ENCODE measurements around the gene HRH1.

The HRH1 gene

DNA sequence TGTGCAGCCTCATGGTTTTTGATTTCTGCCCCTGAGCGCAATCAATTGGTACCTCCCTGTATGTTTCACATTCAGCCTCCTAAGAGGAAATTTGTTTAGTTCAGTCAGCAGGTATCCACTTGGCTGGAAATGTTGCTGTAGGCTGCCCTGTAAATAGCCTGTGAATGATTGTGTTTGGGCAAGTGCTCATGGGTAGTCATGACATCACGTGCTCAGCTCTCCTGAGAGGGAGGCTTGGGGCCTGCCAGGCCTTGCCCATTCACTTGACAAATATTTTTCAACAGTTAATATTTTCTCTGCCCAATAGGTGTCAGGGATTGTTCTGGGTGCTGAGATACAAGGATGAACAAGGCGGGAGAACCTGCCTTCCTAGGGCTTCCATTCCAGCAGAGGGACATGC, 13.3 kb downstream of the HRH1 start:
- H3K4me3 ChIP-seq (ENCODE audit: low read depth, low read length), result no peak overlapping the region

DNA sequence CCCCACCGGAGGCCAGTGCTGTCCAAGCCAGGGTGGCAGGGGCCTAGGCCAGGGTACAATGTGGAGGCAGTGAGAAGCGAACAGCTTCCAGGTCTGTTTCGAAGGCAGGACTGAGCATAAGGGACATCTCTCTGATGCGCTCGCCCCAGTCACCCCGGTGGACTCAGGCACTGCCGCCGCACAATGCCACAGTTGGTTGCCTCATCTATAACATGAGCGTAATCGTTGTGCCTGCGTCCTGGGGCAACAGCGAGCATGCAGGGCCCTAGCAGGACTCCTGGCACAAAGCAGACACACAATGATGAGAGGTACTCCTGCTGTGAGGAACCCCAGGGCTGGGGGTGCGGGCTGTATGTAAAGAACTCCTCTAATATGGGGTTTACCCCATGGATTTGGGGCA, 14.1 kb downstream of the HRH1 start:
- no peak overlapping the region for H3K4me3 ChIP-seq (ENCODE audit: low read depth, low read length)
- TF ChIP-seq, protein P1, sequence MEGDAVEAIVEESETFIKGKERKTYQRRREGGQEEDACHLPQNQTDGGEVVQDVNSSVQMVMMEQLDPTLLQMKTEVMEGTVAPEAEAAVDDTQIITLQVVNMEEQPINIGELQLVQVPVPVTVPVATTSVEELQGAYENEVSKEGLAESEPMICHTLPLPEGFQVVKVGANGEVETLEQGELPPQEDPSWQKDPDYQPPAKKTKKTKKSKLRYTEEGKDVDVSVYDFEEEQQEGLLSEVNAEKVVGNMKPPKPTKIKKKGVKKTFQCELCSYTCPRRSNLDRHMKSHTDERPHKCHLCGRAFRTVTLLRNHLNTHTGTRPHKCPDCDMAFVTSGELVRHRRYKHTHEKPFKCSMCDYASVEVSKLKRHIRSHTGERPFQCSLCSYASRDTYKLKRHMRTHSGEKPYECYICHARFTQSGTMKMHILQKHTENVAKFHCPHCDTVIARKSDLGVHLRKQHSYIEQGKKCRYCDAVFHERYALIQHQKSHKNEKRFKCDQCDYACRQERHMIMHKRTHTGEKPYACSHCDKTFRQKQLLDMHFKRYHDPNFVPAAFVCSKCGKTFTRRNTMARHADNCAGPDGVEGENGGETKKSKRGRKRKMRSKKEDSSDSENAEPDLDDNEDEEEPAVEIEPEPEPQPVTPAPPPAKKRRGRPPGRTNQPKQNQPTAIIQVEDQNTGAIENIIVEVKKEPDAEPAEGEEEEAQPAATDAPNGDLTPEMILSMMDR (IDR thresholded peaks at IDR 0.05; ENCODE audit: borderline replicate concordance, insufficient read depth, low read depth, low read length), result no peak

More for the DNA sequence above, 13.3 kb downstream of the HRH1 start:
- TF ChIP-seq, protein P1 (IDR thresholded peaks at IDR 0.05; ENCODE audit: borderline replicate concordance, insufficient read depth, low read depth, low read length), result no peak

DNA sequence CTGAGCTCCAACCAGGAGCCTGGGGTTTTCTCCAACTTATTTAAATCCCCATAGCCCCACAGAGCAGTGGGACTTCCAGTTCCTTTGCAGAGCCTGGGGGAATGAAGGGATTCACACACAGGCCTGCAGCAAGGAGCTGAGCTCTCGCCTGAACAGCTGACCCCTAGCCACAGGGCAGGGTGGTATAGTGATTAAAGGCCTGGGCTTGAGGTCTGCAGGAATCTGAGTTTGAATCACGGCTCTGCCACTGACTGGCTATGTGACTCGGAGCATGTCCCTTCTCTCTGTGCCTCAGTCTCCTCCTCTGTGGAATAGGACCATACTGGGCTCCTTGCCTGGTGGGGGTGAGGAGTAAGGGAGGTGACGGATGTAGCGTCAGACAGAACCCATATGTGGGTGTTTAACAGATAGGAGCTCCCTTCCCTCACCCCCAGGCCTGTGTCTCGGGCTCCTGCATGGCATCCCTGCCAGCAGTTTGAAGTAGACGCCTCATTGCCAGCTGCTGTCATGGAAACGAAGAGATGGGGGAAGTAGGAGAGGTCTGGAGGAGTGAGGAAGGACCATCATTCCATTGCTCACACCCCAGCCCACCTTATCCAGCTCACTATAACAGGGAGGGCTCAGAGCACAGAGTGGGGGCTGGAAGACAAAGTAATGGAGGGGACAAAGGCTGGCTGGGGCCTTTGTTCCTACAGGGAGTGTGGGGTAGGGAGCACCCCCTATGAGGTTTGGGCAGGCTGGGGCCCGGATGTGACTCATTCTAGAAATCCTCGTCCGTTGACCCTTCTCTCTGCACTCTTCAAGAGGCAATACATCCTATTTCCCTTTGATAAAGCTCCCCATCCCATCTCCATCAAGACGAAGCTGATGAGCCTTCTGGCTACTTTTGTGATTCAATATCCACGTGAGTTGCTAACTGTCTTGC, 14.8 kb downstream of the HRH1 start:
- no peak overlapping the region for H3K4me3 ChIP-seq (ENCODE audit: low read depth, low read length)
- TF ChIP-seq, protein P1 (IDR thresholded peaks at IDR 0.05; ENCODE audit: borderline replicate concordance, insufficient read depth, low read depth, low read length), result no peak

DNA sequence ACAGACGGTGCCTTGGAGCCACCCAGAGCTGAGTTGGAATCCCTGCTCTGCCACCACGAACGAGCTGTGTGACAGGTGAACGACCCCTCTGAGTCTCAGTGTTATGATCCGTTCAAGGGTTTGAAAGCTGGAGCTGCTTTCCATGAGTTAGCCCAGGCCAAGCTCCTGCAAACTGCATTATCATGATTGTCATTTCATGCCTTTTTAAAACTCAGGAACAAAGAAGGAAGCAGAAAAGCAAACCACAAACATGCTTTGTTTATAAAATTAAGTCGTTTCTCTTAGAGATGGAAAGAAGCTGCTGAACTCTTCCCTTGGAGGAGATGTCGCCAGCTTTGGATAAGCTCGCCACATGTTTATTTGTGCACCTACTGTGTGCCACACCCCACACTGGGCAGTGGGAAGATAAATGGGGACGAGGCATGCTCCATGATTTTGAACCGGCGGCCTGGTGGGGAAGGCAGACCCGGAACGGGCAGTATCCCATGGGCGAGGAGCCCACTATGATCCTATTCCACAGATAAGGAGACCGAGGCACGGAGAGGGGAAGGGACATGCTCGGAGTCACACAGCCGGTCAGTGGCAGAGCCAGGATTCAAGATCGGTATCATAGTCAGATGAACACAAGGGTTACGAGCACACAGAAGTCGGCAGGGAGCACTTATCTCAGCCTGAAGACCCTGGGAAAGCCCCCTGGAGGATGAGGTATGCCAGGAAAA, 15.9 kb downstream of the HRH1 start:
- TF ChIP-seq, protein P1 (IDR thresholded peaks at IDR 0.05; ENCODE audit: borderline replicate concordance, insufficient read depth, low read depth, low read length), result no peak
- no peak overlapping the region for H3K4me3 ChIP-seq (ENCODE audit: low read depth, low read length)

DNA sequence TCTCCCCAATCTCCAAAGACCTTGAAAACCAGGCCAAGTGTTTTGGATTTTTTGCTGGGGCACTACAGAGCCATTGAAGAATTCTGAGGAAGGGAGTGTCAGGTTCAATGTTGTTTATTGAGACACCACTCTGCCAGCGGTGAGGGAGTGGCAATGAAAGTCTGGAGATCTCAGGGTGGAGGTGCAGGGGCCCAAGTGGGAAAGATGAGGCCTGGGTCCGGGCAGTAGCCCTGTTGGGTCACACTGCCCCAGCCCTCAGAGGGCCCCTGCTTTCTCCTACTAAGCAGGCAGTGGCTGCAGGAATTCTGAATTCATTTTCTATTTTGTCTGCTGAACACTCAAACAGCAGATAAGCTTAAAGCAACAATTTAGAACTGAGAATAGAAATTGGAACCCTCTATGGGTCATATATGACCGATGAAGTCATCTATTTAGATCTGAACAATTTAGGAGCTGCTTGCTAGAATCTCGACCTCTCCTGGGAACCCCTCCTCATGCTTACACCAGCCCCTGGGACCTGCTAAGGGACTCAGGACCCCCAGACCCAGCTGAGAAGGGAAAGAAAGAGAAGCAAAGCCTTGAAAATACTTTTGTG, 17.9 kb downstream of the HRH1 start:
- TF ChIP-seq, protein P1 (IDR thresholded peaks at IDR 0.05; ENCODE audit: borderline replicate concordance, insufficient read depth, low read depth, low read length), result no peak
- no peak overlapping the region for H3K4me3 ChIP-seq (ENCODE audit: low read depth, low read length)

DNA sequence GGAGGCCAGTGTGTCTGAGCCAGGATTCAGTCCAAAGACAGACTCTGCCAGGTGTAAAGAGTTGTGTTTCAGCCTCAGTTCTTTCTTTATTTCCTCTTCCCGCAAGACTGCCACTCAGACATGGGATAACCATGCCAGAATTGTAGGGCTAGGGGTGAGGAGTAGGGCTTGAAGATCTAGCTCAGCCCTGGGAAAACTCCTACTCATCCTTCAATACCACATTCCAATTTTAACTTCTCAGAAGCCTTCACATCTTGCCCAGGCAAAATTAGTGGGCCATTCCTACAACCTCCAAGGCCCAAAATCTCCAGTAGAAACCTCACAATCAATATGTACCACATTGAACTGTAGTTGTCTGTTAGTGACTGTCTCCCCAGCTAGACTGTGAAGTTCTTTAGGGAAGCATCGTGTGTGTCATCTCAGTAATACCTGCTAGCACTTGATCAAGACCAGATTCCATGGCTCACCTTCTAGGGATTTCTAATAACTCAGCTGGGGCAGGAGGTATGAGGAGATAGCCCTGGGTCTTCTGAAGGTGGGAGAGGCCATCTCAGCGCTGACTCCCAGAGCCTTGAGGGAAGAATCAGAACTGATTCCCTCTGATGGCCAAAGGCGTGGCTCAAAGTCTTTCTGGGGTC, 19.7 kb downstream of the HRH1 start:
- TF ChIP-seq, protein P1 (IDR thresholded peaks at IDR 0.05; ENCODE audit: borderline replicate concordance, insufficient read depth, low read depth, low read length), result no peak
- H3K4me3 ChIP-seq (ENCODE audit: low read depth, low read length), result no peak overlapping the region

All from GM12875 (cell line).